Bronchial epithelial cell (primary cell): Measurements from ENCODE around the gene INTS7. TPM values are rescaled to one million over a fixed set of nuclear protein-coding genes. Genes with fewer than 3 reads are reported as not detected.

Experiments
- DNase-seq: peaks from one replicate; pipeline ENCODE4 v3.0.0-alpha.2; 2010; ENCODE audit warnings: low read depth
- FAIRE-seq: peaks from 2 replicates; lab custom pipeline; 2011; peaks lifted over from hg19 to GRCh38; lab: Jason Lieb, UNC
- H3K27me3 ChIP-seq: 2 replicates; pipeline ENCODE4 v1.5.1; 2011; ENCODE audit warnings: low read length; ENCODE audit not compliant: control insufficient read depth, insufficient read depth
- H3K36me3 ChIP-seq: 2 replicates; pipeline ENCODE4 v1.5.1; 2011; ENCODE audit warnings: low read length; ENCODE audit not compliant: control insufficient read depth, insufficient read depth
- H3K4me3 ChIP-seq: 2 replicates; pipeline ENCODE4 v1.5.1; 2011; ENCODE audit warnings: mild to moderate bottlenecking, low read depth, low read length, control low read depth
- total RNA-seq: library from RNA; depleted of rRNA; stranded (reverse); fragments of >200 nt; gene quantifications from 2 replicates; pipeline ENCODE4 v1.2.1, GENCODE V29; 2014
- TF ChIP-seq, protein P1 (sequence below): IDR thresholded peaks from 2 replicates; pipeline ENCODE4 v1.5.1; 2011; ENCODE audit warnings: mild to moderate bottlenecking, moderate library complexity, low read length, control low read depth, inconsistent platforms; ENCODE audit not compliant: insufficient read depth, severe bottlenecking

INTS7 gene
- total RNA-seq, 1 donor from 2014 or later: 12.9 TPM

DNA sequence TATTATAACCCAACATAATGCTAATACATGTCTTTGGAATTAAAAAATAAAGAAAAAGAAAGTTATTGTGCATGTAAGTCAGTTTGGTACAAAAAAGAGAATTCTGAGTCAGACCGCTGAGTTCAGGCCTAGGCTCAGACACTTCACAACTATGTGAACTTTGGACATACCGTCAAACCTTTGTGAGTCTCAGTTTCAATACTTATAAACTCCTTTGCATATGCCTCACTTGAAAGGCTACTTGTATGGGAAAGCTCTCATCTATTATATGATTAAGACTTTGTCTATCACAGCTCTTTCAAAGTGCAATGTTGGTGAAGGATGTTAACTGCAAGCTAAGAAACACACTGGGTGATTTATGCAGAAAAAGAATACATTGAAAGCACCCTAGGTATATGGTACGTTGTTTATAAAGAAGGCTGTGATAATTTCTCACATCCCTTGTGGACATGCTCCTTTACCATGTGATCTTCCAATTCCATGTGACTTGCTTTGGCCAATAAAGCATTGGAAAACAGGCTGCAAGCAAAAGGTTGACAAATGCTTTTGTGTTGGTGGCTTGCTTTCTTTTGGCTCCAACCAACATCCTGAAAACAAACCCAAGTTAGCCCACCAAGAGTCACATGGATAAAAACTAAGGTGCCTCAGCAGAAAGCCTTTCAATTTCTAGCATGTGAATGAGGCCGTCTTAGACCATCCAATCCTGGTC lies 49.6 kb downstream of the INTS7 start:
- FAIRE-seq (no peak), DNase-seq (no peak)
- TF ChIP-seq, protein P1, sequence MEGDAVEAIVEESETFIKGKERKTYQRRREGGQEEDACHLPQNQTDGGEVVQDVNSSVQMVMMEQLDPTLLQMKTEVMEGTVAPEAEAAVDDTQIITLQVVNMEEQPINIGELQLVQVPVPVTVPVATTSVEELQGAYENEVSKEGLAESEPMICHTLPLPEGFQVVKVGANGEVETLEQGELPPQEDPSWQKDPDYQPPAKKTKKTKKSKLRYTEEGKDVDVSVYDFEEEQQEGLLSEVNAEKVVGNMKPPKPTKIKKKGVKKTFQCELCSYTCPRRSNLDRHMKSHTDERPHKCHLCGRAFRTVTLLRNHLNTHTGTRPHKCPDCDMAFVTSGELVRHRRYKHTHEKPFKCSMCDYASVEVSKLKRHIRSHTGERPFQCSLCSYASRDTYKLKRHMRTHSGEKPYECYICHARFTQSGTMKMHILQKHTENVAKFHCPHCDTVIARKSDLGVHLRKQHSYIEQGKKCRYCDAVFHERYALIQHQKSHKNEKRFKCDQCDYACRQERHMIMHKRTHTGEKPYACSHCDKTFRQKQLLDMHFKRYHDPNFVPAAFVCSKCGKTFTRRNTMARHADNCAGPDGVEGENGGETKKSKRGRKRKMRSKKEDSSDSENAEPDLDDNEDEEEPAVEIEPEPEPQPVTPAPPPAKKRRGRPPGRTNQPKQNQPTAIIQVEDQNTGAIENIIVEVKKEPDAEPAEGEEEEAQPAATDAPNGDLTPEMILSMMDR: no peak
- H3K4me3 ChIP-seq: no peak overlapping the region
- peaks cover 4% of the 10 kb centered on the region for H3K36me3 ChIP-seq
- H3K27me3 ChIP-seq: no peaks in the 10 kb centered on the region

DNA sequence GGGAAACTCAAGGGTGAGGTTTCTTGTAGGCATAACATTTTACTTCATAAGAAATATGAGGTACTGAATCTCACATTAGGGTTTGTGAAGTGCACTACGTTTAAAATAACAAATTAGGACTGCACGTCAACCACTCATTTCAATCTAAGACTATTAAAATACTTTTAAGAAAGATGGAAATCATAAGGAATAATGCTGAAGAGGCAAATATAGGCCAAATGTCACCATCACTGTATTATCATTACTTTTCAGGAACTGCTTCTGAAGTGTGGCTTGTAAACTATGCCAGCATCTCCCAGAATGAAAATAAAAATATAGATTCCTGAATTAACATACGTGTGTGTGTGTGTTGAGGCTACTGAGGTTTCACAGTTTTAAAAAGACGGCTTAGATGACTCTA lies 56.8 kb downstream of the INTS7 start:
- DNase-seq (no peak), FAIRE-seq (no peak)
- H3K4me3 ChIP-seq: no peak overlapping the region
- no peaks in the 10 kb centered on the region for H3K27me3 ChIP-seq
- H3K36me3 ChIP-seq: peaks cover 4% of the 10 kb centered on the region
- TF ChIP-seq, protein P1: no peak

DNA sequence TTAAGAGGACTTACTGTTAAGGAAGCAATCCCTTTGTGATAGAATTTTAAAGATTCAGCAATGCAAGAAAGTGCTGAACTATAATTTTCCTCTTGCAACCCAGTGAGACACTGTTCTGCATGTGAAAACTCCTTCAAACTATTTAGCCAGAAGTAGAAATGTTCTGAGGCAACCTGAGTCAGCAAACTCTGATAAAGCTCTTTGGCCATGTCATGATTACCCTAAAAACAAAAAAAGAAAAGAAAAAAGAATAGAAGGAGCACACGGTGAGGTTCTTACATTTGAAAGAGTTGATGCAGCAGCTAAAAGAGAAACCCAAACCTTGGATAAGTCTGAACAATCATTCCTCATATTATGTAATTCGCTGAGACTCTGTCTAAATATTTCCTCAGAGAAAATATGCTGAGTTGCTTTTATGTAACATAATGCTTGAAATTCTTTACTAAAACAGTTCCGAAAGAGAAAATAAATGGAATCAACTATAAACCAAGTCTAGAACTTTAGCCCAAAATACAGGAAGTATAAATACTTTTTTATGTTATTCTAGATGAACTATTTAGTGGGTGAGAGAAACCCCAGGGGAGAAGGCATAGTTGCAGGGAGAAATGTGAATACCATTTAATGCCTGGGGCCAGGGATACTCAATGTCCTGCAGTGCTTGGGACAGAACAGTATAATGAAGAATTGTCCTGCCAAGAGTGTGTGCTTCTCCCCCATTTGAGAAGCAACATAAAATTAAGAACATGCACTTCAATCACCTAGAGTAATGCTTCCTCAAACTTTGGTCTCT lies 60.0 kb downstream of the INTS7 start:
- FAIRE-seq: no peak
- DNase-seq: no peak
- TF ChIP-seq, protein P1: no peak
- Histone ChIP-seq H3K4me3 (no peak overlapping the region), H3K27me3 (no peaks in the 10 kb centered on the region), H3K36me3 (peaks cover 2% of the 10 kb centered on the region)

DNA sequence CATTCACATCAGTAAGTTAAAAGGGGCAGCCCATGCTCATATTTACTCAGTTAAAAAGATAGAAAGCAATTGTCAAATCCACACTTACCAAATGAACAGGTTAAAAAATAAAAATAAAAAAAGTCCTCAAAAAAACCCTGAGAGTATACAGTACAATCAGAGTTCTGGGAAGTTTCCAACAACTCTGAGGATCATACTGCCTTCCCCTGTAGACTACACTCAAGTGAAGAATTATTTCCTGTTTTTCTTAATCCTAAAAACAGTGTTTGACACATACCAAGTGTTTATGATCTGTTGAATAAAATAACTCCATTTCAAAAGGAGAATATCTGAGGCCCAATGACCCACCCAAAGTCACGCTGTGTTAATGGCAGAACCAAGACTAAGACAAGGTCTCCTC lies 61.8 kb downstream of the INTS7 start:
- FAIRE-seq (no peak), DNase-seq (no peak)
- Histone ChIP-seq H3K36me3 (peaks cover 2% of the 10 kb centered on the region), H3K4me3 (no peak overlapping the region), H3K27me3 (no peaks in the 10 kb centered on the region)
- TF ChIP-seq, protein P1: no peak

DNA sequence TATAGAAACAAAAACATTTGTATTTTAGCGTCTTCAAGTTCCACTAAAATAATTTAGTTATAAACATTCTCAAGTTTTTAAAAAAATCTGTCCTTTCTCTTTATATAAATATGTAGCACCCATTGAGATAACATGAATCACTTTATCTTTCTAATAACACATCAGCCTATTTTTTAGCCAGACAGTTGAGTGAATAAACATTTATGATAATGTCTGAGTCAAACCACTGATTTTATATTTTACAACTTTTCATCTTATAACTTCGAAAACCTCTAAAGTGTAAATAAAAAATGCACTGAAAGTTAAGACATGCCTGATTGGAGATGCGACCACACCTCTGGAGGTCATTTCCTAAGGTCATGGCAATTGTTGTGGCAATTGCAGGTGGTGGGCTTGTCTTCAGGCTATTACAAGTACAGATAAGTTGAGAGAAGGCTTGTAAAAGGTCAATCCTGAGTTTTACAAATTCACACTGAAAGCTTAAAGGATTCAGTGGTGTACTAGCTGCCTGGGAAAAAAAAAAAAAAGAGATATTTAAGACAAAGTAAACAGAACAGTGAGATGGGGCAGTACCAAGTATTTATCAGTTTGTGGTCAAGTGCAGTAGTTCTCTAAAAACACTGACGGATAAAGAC lies 67.0 kb downstream of the INTS7 start:
- DNase-seq (no peak), FAIRE-seq (no peak)
- H3K36me3 ChIP-seq: peaks cover 1% of the 10 kb centered on the region
- no peak overlapping the region for H3K4me3 ChIP-seq
- H3K27me3 ChIP-seq: no peaks in the 10 kb centered on the region
- TF ChIP-seq, protein P1: no peak
